A549 (cell line): ENCODE measurements around the gene PSMD1. TPM values are rescaled to one million over a fixed set of nuclear protein-coding genes. Genes with fewer than 3 reads are reported as not detected.
"Not testable (repeated sequence)": the region's sequence is repeated elsewhere in the genome, so short reads cannot be mapped to it uniquely, and the experiment has no call there.

Experiments
- ATAC-seq, 2 experiments: fragments of 200-7000 bp in 1 of 2; fragments of >200 bp in 1 of 2; cut with Nextera tagmentation in 1 of 2; cut with Tn5 transposase in 1 of 2; 3 replicates each; pipeline versions ENCODE4 v1.8.0 to v1.9.1; 2018 to 2020; ENCODE audit warnings: mild to moderate bottlenecking in 1 of 2, moderate library complexity in 1 of 2
- CTCF ChIA-PET: fragments of 300-600 bp; sonication (Branson Sonifier 250); formaldehyde crosslinking; extraction: SDS; loops from one replicate; lab custom pipeline; 2021; ENCODE audit warnings: antibody characterized with exemption, inconsistent platforms; lab: Yijun Ruan, JAX
- POLR2A ChIA-PET: fragments of 350-600 bp; formaldehyde crosslinking; extraction: SDS; loops from one replicate; lab custom pipeline; 2021; ENCODE audit warnings: antibody characterized with exemption, inconsistent platforms; lab: Yijun Ruan, JAX
- DNase-seq, 2 experiments: peaks; one replicate each; pipeline versions ENCODE4 v3.0.0 to v3.0.0-alpha.2; 2011 to 2016; ENCODE audit warnings: low read depth in 1 of 2, low spot score in 1 of 2
- FAIRE-seq: peaks from 2 replicates; lab custom pipeline; 2011; peaks lifted over from hg19 to GRCh38; lab: Jason Lieb, UNC
- H3K27ac ChIP-seq, 2 experiments: fragments of >200 bp; sonication (Bioruptor Twin); formaldehyde crosslinking; 3 replicates each; pipeline ENCODE4 v1.5.1; 2016 to 2017
- H3K4me1 ChIP-seq: fragments of >200 bp; sonication (Bioruptor Twin); formaldehyde crosslinking; 3 replicates; pipeline ENCODE4 v1.6.1; 2016
- H3K4me2 ChIP-seq: fragments of >200 bp; sonication (Bioruptor Twin); formaldehyde crosslinking; 3 replicates; pipeline ENCODE4 v1.6.1; 2016
- H3K4me3 ChIP-seq: fragments of >200 bp; sonication (Bioruptor Twin); formaldehyde crosslinking; 3 replicates; pipeline ENCODE4 v1.5.1; 2016
- H3K9me3 ChIP-seq: fragments of >200 bp; sonication (Bioruptor Twin); formaldehyde crosslinking; 3 replicates; pipeline ENCODE4 v1.6.1; 2016
- ATOH8 ChIP-seq: fragments of 250-450 bp; sonication (Bioruptor Pico); IDR thresholded peaks from 2 replicates; pipeline ENCODE4 v1.5.0; 2020; ENCODE audit warnings: low read depth, mild to moderate bottlenecking, moderate library complexity
- CEBPB ChIP-seq, 2 experiments: fragments of >200 bp in 1 of 2; sonication (Bioruptor Twin) in 1 of 2; formaldehyde crosslinking in 1 of 2; IDR thresholded peaks; 2 replicates each; pipeline ENCODE4 v1.6.1; 2012 to 2016
- EHF ChIP-seq: fragments of 250-450 bp; sonication (Bioruptor Pico); IDR thresholded peaks from 2 replicates; pipeline ENCODE4 v1.5.0; 2020; ENCODE audit warnings: mild to moderate bottlenecking
- FOSB ChIP-seq: fragments of 250-450 bp; sonication (Bioruptor Pico); IDR thresholded peaks from 2 replicates; pipeline ENCODE4 v1.5.0; 2020; ENCODE audit warnings: mild to moderate bottlenecking, moderate library complexity
- FOSL2 ChIP-seq, 2 experiments: fragments of 450-650 bp in 1 of 2; fragments of >200 bp in 1 of 2; sonication (Bioruptor Twin) in 1 of 2; formaldehyde crosslinking; IDR thresholded peaks; 2 replicates each; pipeline versions ENCODE4 v1.5.0 to v1.6.1; 2016 to 2020; ENCODE audit warnings: mild to moderate bottlenecking in 1 of 2, moderate library complexity in 1 of 2
- HEYL ChIP-seq: fragments of 250-450 bp; sonication (Bioruptor Pico); IDR thresholded peaks from 2 replicates; pipeline ENCODE4 v1.8.0; 2021; ENCODE audit warnings: mild to moderate bottlenecking, moderate library complexity
- JUN ChIP-seq, 2 experiments: fragments of >200 bp; sonication (Bioruptor Twin); formaldehyde crosslinking; IDR thresholded peaks; 2 replicates in 1 of 2; 3 replicates in 1 of 2; pipeline ENCODE4 v1.6.1; 2016 to 2017
- KDM5A ChIP-seq: fragments of 200-600 bp; sonication (generic); IDR thresholded peaks from 2 replicates; pipeline ENCODE4 v1.6.1; 2016; ENCODE audit warnings: antibody characterized with exemption, mild to moderate bottlenecking
- NPAS2 ChIP-seq: fragments of 250-450 bp; sonication (Bioruptor Pico); IDR thresholded peaks from 2 replicates; pipeline ENCODE4 v1.8.0; 2022; ENCODE audit warnings: mild to moderate bottlenecking, moderate library complexity, borderline replicate concordance
- POLR2AphosphoS2 ChIP-seq: conservative IDR thresholded peaks from 2 replicates; pipeline ENCODE4 v1.6.1; 2012; ENCODE audit warnings: low read length, improper control_type of control experiment, inconsistent platforms
- RCOR1 ChIP-seq: fragments of 150-350 bp; IDR thresholded peaks from 2 replicates; pipeline ENCODE4 v1.6.1; 2014; ENCODE audit warnings: antibody characterized with exemption, low read length, low read depth
- ZNF302 ChIP-seq: fragments of 250-450 bp; sonication (Bioruptor Pico); IDR thresholded peaks from 2 replicates; pipeline ENCODE4 v1.9.0; 2021; ENCODE audit warnings: inconsistent platforms, mild to moderate bottlenecking, moderate library complexity
- WGBS: methylation state at CpG from one replicate; pipeline ENCODE4 v1.1.6; 2017; ENCODE audit errors: missing lambda C conversion rate; 5-methylcytosine and 5-hydroxymethylcytosine counted together
- polyA plus RNA-seq, 4 experiments: library from polyadenylated mRNA; depleted of rRNA in 3 of 4; stranded (reverse); fragments of >200 nt; fragmentation: RNase III in 1 of 4; extraction: RNeasy Plus Mini Kit Qiagen cat#74134 plus additional on column Dnase treatment in 1 of 4; gene quantifications; 2 replicates in 3 of 4; 3 replicates in 1 of 4; pipeline ENCODE4 v1.2.3, GENCODE V29; 2011 to 2017
- TF ChIP-seq, protein P1 (sequence below): fragments of >200 bp; sonication (Bioruptor Twin); formaldehyde crosslinking; IDR thresholded peaks from 2 replicates; pipeline ENCODE4 v1.6.1; 2016
- TF ChIP-seq, protein P2 (sequence below): IDR thresholded peaks from 2 replicates; pipeline ENCODE4 v1.6.1; 2012

Gene PSMD1
- polyA plus RNA-seq, 2 of the 4 experiments (the other 2 are of a cell fraction): 122 to 248 TPM

DNA sequence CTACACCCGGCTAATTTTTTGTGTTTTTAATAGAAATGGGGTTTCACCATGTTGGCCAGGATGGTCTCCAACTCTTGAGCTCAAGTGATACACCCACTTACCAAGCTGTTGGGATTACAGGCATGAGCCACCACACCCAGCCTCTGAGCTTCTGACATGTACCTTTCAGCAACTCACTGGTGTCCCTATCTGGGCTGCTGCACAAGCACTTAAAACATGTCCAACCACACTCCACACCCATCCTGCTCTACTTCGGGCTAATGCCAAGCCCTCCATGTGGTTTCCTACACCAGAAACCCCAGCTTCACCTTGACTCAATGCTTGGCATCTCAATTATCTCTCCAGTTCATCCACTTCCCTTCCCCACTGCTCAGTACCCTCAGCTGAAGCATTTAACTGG lies 119.4 kb downstream of the PSMD1 start (continued):
- no peak for TF ChIP-seq RCOR1

DNA sequence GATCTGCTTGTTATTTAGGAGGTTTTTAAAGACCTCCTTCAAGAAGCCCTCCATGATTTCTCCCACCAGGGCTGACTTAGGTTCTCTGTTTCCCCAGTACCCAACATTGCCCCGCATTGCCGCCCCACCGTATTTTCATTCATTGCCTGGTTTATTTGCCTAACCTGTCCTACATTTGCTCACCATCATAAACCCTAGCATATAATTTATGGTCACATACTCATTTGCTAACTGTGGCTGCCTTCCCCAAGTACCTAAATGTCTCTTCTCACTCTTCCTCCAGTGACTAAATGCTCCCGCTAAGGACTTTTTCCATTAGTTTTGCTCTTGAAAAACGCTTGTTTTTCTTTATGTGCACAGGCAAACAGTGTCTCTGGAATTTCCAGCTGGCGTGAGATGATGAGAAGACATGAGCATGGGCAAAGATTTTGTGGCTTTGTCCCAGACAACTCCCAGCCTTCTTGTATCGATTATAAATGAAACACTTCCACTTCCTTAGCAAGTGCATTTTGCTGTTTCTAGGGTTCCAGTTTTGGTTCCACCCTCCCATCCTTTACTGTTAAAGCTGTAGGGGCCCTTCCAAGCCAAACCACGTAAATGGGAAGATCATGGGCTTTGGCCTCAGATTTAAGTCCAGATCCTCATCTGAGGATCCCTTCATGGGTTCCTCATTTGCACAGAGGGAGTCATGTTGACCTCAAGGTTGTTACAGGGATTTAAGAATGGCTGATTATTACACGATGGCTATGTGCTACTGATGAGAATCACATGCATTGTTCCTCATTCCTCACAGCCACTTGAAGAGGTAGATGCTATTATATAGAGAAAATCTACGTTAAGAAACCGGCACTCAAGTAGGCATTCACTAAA lies 120.7 kb downstream of the PSMD1 start:
- Histone ChIP-seq H3K4me3 (no peak overlapping the region), H3K9me3 (no peaks in the 10 kb centered on the region), H3K4me1 (peaks cover 13% of the 10 kb centered on the region), H3K27ac (no peak overlapping the region), H3K4me2 (no peak overlapping the region)
- FAIRE-seq: no peak
- no peak for DNase-seq
- CTCF ChIA-PET: no interaction called here
- ATAC-seq: no peak
- TF ChIP-seq EHF (CRISPR knock-in tag): no peak
- no peak for TF ChIP-seq FOSB (CRISPR knock-in tag)
- no peak for TF ChIP-seq HEYL (CRISPR knock-in tag)
- TF ChIP-seq KDM5A: no peak
- TF ChIP-seq POLR2AphosphoS2: no peak
- TF ChIP-seq, protein P1, sequence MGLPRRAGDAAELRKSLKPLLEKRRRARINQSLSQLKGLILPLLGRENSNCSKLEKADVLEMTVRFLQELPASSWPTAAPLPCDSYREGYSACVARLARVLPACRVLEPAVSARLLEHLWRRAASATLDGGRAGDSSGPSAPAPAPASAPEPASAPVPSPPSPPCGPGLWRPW: no peak
- TF ChIP-seq NPAS2 (CRISPR knock-in tag): no peak
- no peak for TF ChIP-seq ZNF302
- TF ChIP-seq, protein P2, sequence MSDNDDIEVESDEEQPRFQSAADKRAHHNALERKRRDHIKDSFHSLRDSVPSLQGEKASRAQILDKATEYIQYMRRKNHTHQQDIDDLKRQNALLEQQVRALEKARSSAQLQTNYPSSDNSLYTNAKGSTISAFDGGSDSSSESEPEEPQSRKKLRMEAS: no peak
- TF ChIP-seq CEBPB (IDR thresholded peaks at IDR 0.05): no peak
- POLR2A ChIA-PET: no interaction called here
- WGBS: 93% methylated on average over 11 of the region's 11 CpGs

- POLR2A ChIA-PET, H3K4me2 ChIP-seq, H3K27ac ChIP-seq, FAIRE-seq, DNase-seq, CTCF ChIA-PET, ATAC-seq, H3K9me3 ChIP-seq, H3K4me3 ChIP-seq: not testable (repeated sequence)
- peaks cover 13% of the 10 kb centered on the region for H3K4me1 ChIP-seq
- 96% methylated on average over 5 of the region's 5 CpGs for WGBS
Observed at GRCh38 chr2:231178805-231179204, 122.1 kb downstream of the PSMD1 start.

GRCh38 chr2:231181860-231182512 lies 125.3 kb downstream of the PSMD1 start:
- DNase-seq: peak; percentile 33 to 66
- Histone ChIP-seq H3K4me2 (peak overlapping the region; percentile 36; the same call in 1 of the 3 replicates), H3K4me3 (no peak overlapping the region), H3K9me3 (no peaks in the 10 kb centered on the region), H3K27ac (peak overlapping the region; percentile 30 to 79; a peak in 5 of 6 replicates), H3K4me1 (peaks cover 13% of the 10 kb centered on the region)
- 46% methylated on average over 12 of the region's 12 CpGs for WGBS
- CTCF ChIA-PET: interaction anchor here (0.9 to 2.8 kb wide), 5 partner anchors 11 to 168 kb away, joined by 3 to 7 read pairs (median 6); no protein-coding TSS in a partner anchor
- POLR2A ChIA-PET: no interaction called here
- no peak for FAIRE-seq
- ATAC-seq: peak; percentile 72 to 78
- TF ChIP-seq FOSL2 (IDR thresholded peaks at IDR 0.05) (no peak), FOSL2 (CRISPR knock-in tag; IDR thresholded peaks at IDR 0.05) (peak; percentile 25), ATOH8 (CRISPR knock-in tag) (peak; percentile 80; the same call in 1 of the 2 replicates), JUN (IDR thresholded peaks at IDR 0.05) (no peak), EHF (CRISPR knock-in tag) (no peak)
- TF ChIP-seq, protein P2: 0 out of 2 replicates have a peak, but pooled peaks have one; percentile 27
